HUES48 (cell line): ENCODE measurements around the gene DST.

Experiments
- H3K27ac ChIP-seq: one replicate; pipeline ENCODE4 v1.7.0; 2013; ENCODE audit warnings: low read depth, low read length, inconsistent platforms
- H3K27me3 ChIP-seq: 2 replicates; pipeline ENCODE4 v1.6.1; 2013; ENCODE audit warnings: mild to moderate bottlenecking, low read length; ENCODE audit not compliant: control insufficient read depth, insufficient read depth
- H3K36me3 ChIP-seq: 2 replicates; pipeline ENCODE4 v1.6.1; 2013; ENCODE audit warnings: low read length; ENCODE audit not compliant: control insufficient read depth, insufficient read depth
- H3K4me1 ChIP-seq: 2 replicates; pipeline ENCODE4 v1.6.1; 2013; ENCODE audit warnings: mild to moderate bottlenecking, low read length; ENCODE audit not compliant: control insufficient read depth, insufficient read depth
- H3K4me3 ChIP-seq: 2 replicates; pipeline ENCODE4 v1.5.1; 2013; ENCODE audit warnings: mild to moderate bottlenecking, low read depth, low read length
- H3K9ac ChIP-seq: 2 replicates; pipeline ENCODE4 v1.6.1; 2013; ENCODE audit warnings: mild to moderate bottlenecking, low read depth, low read length, moderate library complexity
- H3K9me3 ChIP-seq: 2 replicates; pipeline ENCODE4 v1.6.1; 2013; ENCODE audit warnings: low read length; ENCODE audit not compliant: control insufficient read depth, insufficient read depth

The DST gene

DNA sequence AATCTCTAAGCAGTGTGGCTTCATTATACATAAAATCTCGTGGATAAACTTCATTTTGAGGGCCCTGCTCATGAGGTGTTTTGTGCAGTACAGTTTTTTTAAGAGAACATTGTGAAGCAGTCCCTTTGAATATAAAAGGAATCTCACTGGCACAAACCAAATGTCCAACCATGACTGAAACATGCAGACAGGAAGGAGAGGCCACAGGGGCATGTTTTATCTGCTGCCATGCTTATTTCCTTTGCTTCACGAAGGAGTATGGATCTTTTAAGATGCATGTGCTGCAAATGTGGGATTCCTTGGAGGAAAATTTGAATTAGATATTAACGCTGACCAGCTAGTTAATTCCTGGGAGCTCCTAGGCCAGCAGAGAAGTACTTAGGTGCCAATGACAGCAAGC lies 192.3 kb downstream of the DST start:
- Histone ChIP-seq H3K9me3 (no peaks in the 10 kb centered on the region), H3K9ac (no peak overlapping the region), H3K4me3 (no peak overlapping the region), H3K27ac (no peak overlapping the region), H3K36me3 (0 out of 2 replicates have a peak, but pooled peaks cover 6% of the 10 kb centered on the region), H3K27me3 (no peaks in the 10 kb centered on the region), H3K4me1 (no peaks in the 10 kb centered on the region)

DNA sequence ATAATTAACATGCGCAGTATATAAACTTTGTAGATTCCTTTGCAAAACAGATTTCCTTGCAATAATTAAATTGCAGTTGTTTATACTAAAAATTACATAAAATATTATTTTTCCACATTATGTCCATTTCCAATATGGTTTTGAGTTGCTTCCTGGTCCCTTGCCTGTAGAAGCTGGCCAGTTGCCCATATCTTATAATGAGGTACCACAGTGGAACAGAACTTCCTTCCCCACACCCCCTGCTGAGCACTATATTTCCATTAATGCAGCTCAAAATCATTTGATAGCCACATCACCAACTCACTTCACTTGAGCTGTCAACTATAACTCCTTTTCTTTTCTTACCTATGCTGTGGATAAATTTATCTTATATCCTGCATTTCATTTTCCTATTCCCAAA lies 194.6 kb downstream of the DST start:
- Histone ChIP-seq H3K4me3 (no peak overlapping the region), H3K27me3 (no peaks in the 10 kb centered on the region), H3K4me1 (no peaks in the 10 kb centered on the region), H3K9me3 (no peaks in the 10 kb centered on the region), H3K27ac (no peak overlapping the region), H3K9ac (no peak overlapping the region), H3K36me3 (no peaks in the 10 kb centered on the region)

DNA sequence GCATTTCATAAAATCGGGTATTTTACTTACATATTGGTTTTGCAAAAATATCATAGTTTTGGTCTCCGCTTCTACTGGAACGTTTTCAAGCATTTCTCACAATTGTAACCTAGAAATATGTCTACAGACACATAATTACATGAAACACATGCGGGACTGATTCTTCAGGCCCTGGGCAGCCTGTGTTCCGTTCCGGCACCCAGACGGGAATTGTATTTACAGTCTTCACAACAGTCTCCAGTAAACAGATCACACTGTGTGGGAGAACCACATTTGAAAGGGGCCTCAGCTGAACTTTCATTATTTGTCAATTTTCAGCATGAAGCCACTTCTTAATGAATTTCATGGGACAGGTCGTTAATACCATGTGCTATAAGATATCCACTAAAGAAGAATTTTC lies 196.9 kb downstream of the DST start:
- no peaks in the 10 kb centered on the region for H3K9me3 ChIP-seq
- H3K36me3 ChIP-seq: no peaks in the 10 kb centered on the region
- H3K27ac ChIP-seq: no peak overlapping the region
- H3K9ac ChIP-seq: no peak overlapping the region
- H3K27me3 ChIP-seq: no peaks in the 10 kb centered on the region
- H3K4me3 ChIP-seq: no peak overlapping the region
- no peaks in the 10 kb centered on the region for H3K4me1 ChIP-seq

DNA sequence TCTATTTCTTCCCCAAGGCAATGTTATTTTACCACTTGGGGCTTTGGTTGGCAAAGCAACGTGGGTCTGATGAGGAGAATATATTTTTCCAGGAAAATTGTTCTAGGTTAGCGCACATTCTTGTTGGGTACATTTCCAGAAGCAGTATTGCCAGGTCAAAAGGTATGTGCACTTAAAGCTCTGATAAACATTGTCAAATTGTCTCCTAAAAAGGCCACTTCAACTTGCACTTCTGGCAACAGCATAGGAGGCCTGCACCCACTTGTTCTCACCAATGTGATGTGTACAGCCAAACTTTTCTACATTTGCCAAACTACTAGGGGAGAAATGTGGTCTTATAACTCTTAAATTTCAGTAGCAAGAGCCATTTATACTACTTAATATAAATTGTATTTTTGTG lies 197.8 kb downstream of the DST start:
- H3K36me3 ChIP-seq: no peaks in the 10 kb centered on the region
- H3K4me1 ChIP-seq: no peaks in the 10 kb centered on the region
- H3K9me3 ChIP-seq: 0 out of 2 replicates have a peak, but pooled peaks cover under 1% of the 10 kb centered on the region
- no peak overlapping the region for H3K4me3 ChIP-seq
- no peak overlapping the region for H3K9ac ChIP-seq
- no peaks in the 10 kb centered on the region for H3K27me3 ChIP-seq
- no peak overlapping the region for H3K27ac ChIP-seq

DNA sequence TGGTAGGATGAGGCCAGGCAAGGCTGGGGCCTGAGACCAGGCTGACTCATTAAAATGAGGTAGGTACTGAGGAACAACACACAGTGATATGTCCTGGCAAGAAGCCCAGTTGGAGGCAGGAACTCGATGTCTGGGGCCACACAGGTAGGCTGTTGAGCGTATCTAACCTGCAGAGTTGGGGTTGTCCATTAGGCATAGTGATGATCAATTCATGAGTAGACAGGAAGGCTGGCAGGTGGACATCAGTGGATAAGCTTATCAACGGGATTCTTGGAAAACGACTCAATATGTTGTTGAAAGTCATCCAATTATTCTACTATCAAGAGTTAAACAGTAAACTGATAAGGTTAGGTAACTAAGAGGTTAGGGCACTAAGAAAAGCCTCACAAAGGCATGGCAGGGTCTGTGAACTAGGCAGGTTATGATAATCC lies 202.1 kb downstream of the DST start:
- Histone ChIP-seq H3K4me1 (no peaks in the 10 kb centered on the region), H3K27ac (no peak overlapping the region), H3K4me3 (no peak overlapping the region), H3K36me3 (no peaks in the 10 kb centered on the region), H3K9ac (no peak overlapping the region), H3K9me3 (peaks cover 5% of the 10 kb centered on the region; the same call in 1 of the 2 replicates), H3K27me3 (no peaks in the 10 kb centered on the region)

DNA sequence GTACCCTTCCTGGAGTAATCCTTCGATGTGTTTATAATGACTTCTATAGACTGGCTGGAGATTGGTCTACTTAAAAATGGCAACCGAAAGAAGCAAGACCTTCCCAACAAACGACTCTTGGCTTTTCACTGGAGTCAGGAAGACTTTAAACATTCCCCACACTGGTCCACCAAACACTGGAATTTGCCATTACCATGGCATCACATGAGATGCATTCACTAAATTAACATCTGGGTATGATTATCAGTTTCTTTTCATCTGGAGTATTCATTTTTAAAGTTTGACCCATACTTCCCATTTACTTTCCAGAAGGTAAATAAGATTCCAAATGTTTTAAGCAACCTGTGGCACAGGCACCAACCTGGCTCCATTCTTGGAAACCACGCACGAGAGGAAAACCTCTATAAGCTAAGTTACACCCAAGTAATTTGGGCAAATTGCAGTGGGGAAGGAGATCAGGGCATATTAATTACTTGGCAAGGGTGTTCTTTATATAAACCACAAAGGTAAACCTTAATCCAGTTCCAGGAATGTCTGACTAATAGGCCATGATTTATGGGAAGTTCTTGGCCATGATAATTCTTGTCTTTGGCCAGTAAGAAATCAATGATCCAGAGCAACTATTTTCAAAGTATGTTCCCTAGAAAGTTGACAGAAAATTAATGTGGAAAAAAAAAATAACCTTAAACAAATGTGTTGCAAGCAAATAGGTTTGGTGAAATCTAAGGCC lies 205.4 kb downstream of the DST start:
- Histone ChIP-seq H3K4me3 (no peak overlapping the region), H3K9me3 (peaks cover 5% of the 10 kb centered on the region; the same call in 1 of the 2 replicates), H3K9ac (no peak overlapping the region), H3K36me3 (no peaks in the 10 kb centered on the region), H3K4me1 (no peaks in the 10 kb centered on the region), H3K27ac (no peak overlapping the region), H3K27me3 (no peaks in the 10 kb centered on the region)

DNA sequence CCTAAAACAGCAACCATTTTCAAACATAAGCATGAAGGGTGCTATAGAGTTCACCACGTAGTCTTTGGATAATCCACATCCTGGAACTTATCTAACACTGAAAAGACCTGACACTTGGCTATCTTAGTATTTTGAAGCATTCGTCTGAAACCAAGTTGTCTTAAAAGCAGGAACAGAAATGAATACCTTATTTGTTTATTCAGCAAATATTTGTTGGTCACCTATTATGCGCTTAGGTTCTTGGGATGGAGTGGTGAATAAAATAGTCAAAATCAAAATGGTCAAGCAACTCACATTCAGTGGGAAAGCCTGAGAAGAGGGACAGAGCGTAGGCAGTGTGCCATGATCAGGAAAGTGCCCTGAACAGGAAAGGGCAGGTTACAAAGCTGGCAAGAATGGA lies 206.9 kb downstream of the DST start:
- Histone ChIP-seq H3K9me3 (peaks cover 5% of the 10 kb centered on the region; the same call in 1 of the 2 replicates), H3K4me1 (no peaks in the 10 kb centered on the region), H3K9ac (no peak overlapping the region), H3K27ac (no peak overlapping the region), H3K36me3 (no peaks in the 10 kb centered on the region), H3K4me3 (no peak overlapping the region), H3K27me3 (no peaks in the 10 kb centered on the region)

DNA sequence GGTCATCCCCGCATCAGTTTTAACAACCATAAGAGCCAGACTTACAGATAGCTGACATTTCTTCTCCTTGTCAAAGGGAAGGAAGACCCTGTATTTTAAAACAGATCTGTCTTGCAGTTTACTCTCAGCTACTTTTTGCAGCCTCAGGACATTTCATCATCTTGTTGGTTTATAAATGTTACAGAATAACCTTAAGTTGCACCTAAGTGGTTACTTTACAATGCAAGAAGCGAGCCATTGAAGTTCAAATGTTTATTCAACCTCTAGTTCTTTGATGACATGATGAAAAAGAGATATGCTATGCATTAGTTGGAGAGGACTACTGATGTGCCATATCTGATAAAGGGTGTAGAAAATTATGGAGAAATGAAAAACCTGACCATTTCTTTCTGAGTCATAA lies 207.4 kb downstream of the DST start:
- peaks cover 5% of the 10 kb centered on the region; the same call in 1 of the 2 replicates for H3K9me3 ChIP-seq
- no peaks in the 10 kb centered on the region for H3K4me1 ChIP-seq
- H3K27ac ChIP-seq: no peak overlapping the region
- H3K9ac ChIP-seq: no peak overlapping the region
- H3K4me3 ChIP-seq: no peak overlapping the region
- no peaks in the 10 kb centered on the region for H3K36me3 ChIP-seq
- H3K27me3 ChIP-seq: no peaks in the 10 kb centered on the region

DNA sequence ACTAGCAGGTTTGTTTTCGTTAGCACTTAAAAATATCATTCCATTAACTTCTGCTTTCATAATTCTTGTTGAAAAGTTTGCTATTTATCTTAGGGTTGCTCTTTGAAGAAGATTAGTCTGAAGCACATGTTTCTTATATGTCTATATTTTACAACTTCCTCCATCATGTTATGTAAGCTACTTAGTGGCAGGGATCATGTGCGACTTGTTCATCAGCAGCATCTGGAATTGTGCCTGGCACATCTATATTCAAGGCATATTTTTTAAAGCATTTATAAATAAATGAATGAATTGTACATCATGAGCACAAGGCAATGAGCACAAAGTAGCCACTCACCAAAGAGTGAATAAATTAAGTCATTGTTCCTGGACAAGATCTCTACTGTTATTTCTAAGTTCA lies 208.1 kb downstream of the DST start:
- Histone ChIP-seq H3K9ac (no peak overlapping the region), H3K4me1 (no peaks in the 10 kb centered on the region), H3K9me3 (peaks cover 2% of the 10 kb centered on the region; the same call in 1 of the 2 replicates), H3K27me3 (no peaks in the 10 kb centered on the region), H3K27ac (no peak overlapping the region), H3K36me3 (no peaks in the 10 kb centered on the region), H3K4me3 (no peak overlapping the region)

DNA sequence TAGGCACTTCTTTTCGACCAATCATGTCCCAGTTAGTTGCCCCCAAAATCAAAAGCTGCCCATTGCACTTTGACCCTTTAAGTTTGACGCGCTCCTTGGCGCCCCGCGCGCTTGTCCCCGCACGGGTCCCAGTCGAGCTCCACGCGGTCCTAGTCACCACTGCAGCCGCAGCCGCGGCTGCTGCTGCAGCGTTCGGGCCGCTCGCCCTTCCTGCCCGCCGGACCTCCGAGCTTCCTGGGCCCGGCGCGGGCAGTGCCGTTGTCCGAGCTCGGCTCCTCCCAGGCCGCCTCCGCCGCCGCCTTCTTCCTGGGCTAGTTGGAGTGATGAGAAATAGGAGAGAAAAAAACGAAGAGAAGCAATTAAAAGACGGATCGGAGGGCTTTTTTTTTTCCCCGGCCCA lies 209.6 kb downstream of the DST start:
- Histone ChIP-seq H3K9ac (no peak overlapping the region), H3K9me3 (no peaks in the 10 kb centered on the region), H3K27me3 (no peaks in the 10 kb centered on the region), H3K4me3 (no peak overlapping the region), H3K27ac (no peak overlapping the region), H3K36me3 (no peaks in the 10 kb centered on the region), H3K4me1 (no peaks in the 10 kb centered on the region)

DNA sequence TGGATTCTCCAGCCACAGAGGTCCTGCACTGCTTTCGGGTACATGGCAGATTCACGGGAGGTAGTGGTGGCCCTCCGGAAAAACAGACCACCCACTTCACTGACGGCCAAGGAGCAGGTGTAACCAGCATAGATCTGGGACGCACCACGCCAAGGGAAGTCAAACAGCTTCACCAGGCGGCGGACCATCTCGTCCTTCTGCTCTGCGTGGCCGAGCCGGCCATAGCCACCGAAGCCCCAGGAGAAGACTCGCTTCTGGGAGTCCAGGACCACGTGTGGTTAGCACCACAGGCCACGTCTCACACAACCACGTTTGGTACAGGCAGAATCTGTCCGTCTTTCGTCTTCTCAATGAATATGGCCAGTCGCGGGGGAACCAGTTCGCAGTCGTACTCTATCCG lies 210.5 kb downstream of the DST start:
- H3K9me3 ChIP-seq: no peaks in the 10 kb centered on the region
- H3K4me1 ChIP-seq: no peaks in the 10 kb centered on the region
- H3K27ac ChIP-seq: no peak overlapping the region
- no peaks in the 10 kb centered on the region for H3K27me3 ChIP-seq
- H3K36me3 ChIP-seq: no peaks in the 10 kb centered on the region
- H3K9ac ChIP-seq: no peak overlapping the region
- H3K4me3 ChIP-seq: no peak overlapping the region
